Measurements from ENCODE around the gene CALN1.

The CALN1 gene

DNA sequence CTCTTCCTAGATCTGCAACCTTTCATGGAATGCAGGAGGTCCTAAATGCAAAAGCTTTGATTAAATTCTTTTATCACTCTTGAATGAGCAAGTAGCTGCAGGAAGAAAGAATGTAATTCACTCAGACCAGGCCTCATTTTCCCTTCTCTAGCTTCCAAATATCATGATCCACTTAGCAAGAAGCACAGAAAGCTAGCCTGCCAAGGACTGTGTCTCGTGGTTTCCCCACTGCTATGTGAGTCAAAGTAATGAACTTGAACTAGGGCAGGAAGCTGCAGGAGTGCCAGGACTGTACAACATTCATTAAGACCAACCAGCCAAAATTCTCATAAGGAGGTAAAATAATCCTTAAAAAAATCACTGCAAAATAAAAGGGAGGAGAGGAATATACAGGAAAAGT lies 379.2 kb downstream of the CALN1 start:
- Histone ChIP-seq H3K4me2 (no peak overlapping the region), H4K20me1 (no peaks in the 10 kb centered on the region), H3K4me3 (no peak overlapping the region), H3K4me1 (peaks cover 9% of the 10 kb centered on the region; the same call in 1 of the 2 replicates), H3K36me3 (no peaks in the 10 kb centered on the region), H3K9ac (no peak overlapping the region), H3K27me3 (no peaks in the 10 kb centered on the region), H3K27ac (no peak overlapping the region; the same call in 1 of the 2 replicates), H3K9me3 (peaks cover 20% of the 10 kb centered on the region)
- no peak for TF ChIP-seq Cebpa-rat (IDR thresholded peaks at IDR 0.05)

DNA sequence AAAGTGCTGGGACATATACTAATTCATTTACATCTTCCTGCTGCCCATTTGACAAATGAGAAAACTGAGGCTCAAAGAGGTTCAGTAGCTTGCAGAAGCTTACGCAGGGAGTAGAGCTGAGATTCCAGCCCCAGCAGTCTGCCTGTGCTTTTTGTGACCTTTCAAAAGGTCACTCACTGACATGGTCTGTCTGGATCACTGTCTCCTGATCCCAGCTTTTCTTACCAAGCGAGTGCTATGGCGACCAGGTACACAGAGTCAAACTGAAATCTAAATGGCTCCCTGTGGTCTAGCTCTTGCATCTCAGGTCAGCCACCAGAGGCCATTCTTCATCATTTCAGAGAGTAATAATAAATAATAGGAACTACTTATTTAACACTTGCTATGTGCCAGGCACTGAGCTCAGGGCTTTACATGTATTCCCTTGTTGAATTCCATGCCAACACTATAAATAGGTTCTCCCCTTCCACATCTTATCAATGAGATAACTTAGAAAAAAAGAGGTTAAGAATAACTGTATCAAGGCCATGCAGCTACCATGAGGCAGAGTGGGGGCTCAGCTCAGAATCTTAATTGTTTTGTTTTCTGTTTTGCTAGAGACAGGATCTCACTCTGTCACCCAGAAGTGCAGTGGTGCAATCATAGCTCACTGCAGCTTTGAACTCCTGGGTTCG lies 381.0 kb downstream of the CALN1 start:
- Histone ChIP-seq H3K36me3 (no peaks in the 10 kb centered on the region), H3K9ac (no peak overlapping the region), H3K4me3 (no peak overlapping the region), H3K27ac (no peak overlapping the region), H3K4me1 (peaks cover 9% of the 10 kb centered on the region; the same call in 1 of the 2 replicates), H4K20me1 (no peaks in the 10 kb centered on the region), H3K9me3 (peaks cover 2% of the 10 kb centered on the region; the same call in 1 of the 2 replicates), H3K27me3 (no peaks in the 10 kb centered on the region), H3K4me2 (no peak overlapping the region)
- no peak for TF ChIP-seq Cebpa-rat (IDR thresholded peaks at IDR 0.05)

DNA sequence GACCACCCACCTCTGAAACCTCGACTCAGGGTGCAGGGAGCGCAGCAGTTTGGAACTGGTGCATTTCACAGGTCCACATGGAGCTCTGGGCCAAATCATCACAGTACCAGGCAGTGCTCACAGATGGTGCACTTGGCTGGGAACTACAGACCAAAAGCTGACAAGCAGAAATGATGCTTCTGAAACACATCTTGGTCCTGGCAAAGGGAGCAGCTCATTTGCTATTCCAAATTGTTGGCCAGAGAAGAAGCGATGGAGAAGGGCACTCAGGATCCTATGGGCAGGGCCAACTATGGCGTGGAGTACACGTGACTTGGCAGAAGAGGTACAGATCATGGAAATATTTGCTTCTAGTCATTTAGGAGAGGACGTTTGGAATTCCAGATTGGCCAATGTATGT lies 383.9 kb downstream of the CALN1 start:
- no peak overlapping the region for H3K27ac ChIP-seq
- no peak overlapping the region for H3K4me2 ChIP-seq
- H3K9me3 ChIP-seq, result no peaks in the 10 kb centered on the region
- no peaks in the 10 kb centered on the region for H3K27me3 ChIP-seq
- H3K9ac ChIP-seq, result no peak overlapping the region
- no peaks in the 10 kb centered on the region for H4K20me1 ChIP-seq
- no peak overlapping the region for H3K4me3 ChIP-seq
- no peaks in the 10 kb centered on the region for H3K36me3 ChIP-seq
- no peak for TF ChIP-seq Cebpa-rat (IDR thresholded peaks at IDR 0.05)
- no peaks in the 10 kb centered on the region for H3K4me1 ChIP-seq

- no peak for TF ChIP-seq Cebpa-rat (IDR thresholded peaks at IDR 0.05)
- H3K4me2 ChIP-seq, result no peak overlapping the region
Observed at GRCh38 chr7:72025381-72025960, 386.7 kb downstream of the CALN1 start.

DNA sequence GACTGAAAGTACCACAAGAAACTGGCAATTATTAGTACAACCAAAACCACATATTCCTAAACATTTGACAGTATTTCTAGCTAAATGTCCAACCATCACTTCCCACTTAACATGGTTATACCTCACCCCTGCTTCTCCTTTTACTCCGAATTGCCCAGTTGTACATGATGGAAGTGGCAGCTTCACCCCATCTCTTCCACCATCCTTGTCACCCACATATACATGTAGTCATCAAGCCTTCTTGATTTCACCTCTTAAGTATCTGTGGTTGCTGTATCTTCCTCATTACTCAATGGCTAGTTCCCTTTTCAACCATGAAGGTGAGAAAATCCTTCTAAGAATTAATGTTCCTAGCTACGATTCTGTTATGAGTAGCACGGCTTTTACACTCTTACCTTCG lies 388.2 kb downstream of the CALN1 start:
- Histone ChIP-seq H3K4me3 (no peak overlapping the region), H3K4me1 (no peaks in the 10 kb centered on the region), H3K36me3 (no peaks in the 10 kb centered on the region), H3K27ac (no peak overlapping the region), H3K9me3 (peaks cover 4% of the 10 kb centered on the region; the same call in 1 of the 2 replicates), H3K9ac (no peak overlapping the region), H3K27me3 (no peaks in the 10 kb centered on the region), H3K4me2 (no peak overlapping the region), H4K20me1 (no peaks in the 10 kb centered on the region)
- no peak for TF ChIP-seq Cebpa-rat (IDR thresholded peaks at IDR 0.05)

More at GRCh38 chr7:72025381-72025960, 386.7 kb downstream of the CALN1 start:
- no peaks in the 10 kb centered on the region for H3K27me3 ChIP-seq
- no peaks in the 10 kb centered on the region for H3K9me3 ChIP-seq
- no peak overlapping the region for H3K27ac ChIP-seq
- no peaks in the 10 kb centered on the region for H4K20me1 ChIP-seq
- H3K4me3 ChIP-seq, result no peak overlapping the region
- H3K36me3 ChIP-seq, result no peaks in the 10 kb centered on the region
- H3K9ac ChIP-seq, result no peak overlapping the region
- H3K4me1 ChIP-seq, result no peaks in the 10 kb centered on the region

GRCh38 chr7:72021716-72022115 lies 390.4 kb downstream of the CALN1 start:
- no peak overlapping the region for H3K4me2 ChIP-seq
- no peaks in the 10 kb centered on the region for H3K27me3 ChIP-seq
- no peaks in the 10 kb centered on the region for H3K36me3 ChIP-seq
- TF ChIP-seq Cebpa-rat (IDR thresholded peaks at IDR 0.05), result no peak
- no peaks in the 10 kb centered on the region for H3K4me1 ChIP-seq
- H3K27ac ChIP-seq, result no peak overlapping the region
- H4K20me1 ChIP-seq, result no peaks in the 10 kb centered on the region
- H3K4me3 ChIP-seq, result no peak overlapping the region
- H3K9ac ChIP-seq, result no peak overlapping the region
- H3K9me3 ChIP-seq, result peaks cover 4% of the 10 kb centered on the region; the same call in 1 of the 2 replicates

GRCh38 chr7:72020311-72020710 lies 391.8 kb downstream of the CALN1 start:
- H3K9ac ChIP-seq, result no peak overlapping the region
- no peaks in the 10 kb centered on the region for H3K27me3 ChIP-seq
- H3K27ac ChIP-seq, result no peak overlapping the region
- no peak overlapping the region for H3K4me3 ChIP-seq
- no peaks in the 10 kb centered on the region for H3K4me1 ChIP-seq
- H3K36me3 ChIP-seq, result no peaks in the 10 kb centered on the region
- no peak for TF ChIP-seq Cebpa-rat (IDR thresholded peaks at IDR 0.05)
- peaks cover 4% of the 10 kb centered on the region; the same call in 1 of the 2 replicates for H3K9me3 ChIP-seq
- no peaks in the 10 kb centered on the region for H4K20me1 ChIP-seq
- H3K4me2 ChIP-seq, result no peak overlapping the region

DNA sequence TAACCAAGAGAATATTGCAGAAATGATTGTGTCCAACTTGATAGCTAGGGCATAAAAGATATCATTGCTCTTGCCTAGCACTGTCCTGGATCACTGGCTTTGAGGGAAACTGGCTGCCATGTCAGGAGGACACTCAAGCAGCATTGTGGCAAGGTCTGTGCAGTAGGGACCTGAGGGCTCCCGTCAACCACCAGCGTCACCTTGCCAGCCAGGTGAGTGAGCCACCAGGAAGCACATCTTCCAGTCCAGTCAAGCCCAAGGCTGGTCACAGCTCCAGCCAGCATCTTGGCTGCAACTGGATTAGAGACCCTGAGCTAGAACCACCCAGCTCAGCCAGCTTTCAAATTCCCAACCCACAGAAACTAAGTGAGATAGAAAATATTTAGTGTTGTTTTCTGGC lies 392.7 kb downstream of the CALN1 start:
- TF ChIP-seq Cebpa-rat (IDR thresholded peaks at IDR 0.05), result no peak
- Histone ChIP-seq H3K27ac (no peak overlapping the region), H4K20me1 (no peaks in the 10 kb centered on the region), H3K4me3 (no peak overlapping the region), H3K9me3 (peaks cover 4% of the 10 kb centered on the region; the same call in 1 of the 2 replicates), H3K27me3 (no peaks in the 10 kb centered on the region), H3K36me3 (no peaks in the 10 kb centered on the region), H3K4me2 (no peak overlapping the region), H3K4me1 (no peaks in the 10 kb centered on the region), H3K9ac (no peak overlapping the region)

- H3K36me3 ChIP-seq, result no peaks in the 10 kb centered on the region
Observed at GRCh38 chr7:72017756-72018155, 394.4 kb downstream of the CALN1 start.

DNA sequence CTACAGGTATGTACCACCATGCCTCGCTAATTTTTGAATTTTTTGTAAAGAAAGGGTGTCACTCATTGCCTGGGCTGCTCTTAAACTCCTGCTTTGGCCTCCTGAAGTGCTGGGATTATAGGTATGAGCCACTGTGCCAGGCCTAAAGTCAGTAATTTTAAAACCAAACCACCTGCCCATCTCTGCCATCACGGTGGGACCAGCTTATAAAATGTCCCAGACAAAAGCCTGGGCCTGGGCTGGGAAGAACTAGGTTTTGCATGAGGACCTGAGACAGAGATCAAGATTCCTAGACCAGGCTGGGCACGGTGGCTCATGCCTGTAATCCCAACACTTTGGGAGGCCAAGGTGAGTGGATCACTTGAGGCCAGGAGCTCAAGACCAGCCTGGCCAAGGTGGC lies 395.6 kb downstream of the CALN1 start:
- peaks cover 4% of the 10 kb centered on the region; the same call in 1 of the 2 replicates for H3K9me3 ChIP-seq
- no peak overlapping the region for H3K27ac ChIP-seq
- no peak overlapping the region for H3K4me3 ChIP-seq
- no peaks in the 10 kb centered on the region for H3K4me1 ChIP-seq
- H3K27me3 ChIP-seq, result no peaks in the 10 kb centered on the region
- H3K36me3 ChIP-seq, result no peaks in the 10 kb centered on the region
- no peak overlapping the region for H3K4me2 ChIP-seq
- H4K20me1 ChIP-seq, result no peaks in the 10 kb centered on the region
- H3K9ac ChIP-seq, result no peak overlapping the region
- no peak for TF ChIP-seq Cebpa-rat (IDR thresholded peaks at IDR 0.05)

More at GRCh38 chr7:72017756-72018155, 394.4 kb downstream of the CALN1 start:
- Histone ChIP-seq H3K9me3 (peaks cover 4% of the 10 kb centered on the region; the same call in 1 of the 2 replicates), H3K4me3 (no peak overlapping the region), H3K9ac (no peak overlapping the region), H3K27me3 (no peaks in the 10 kb centered on the region), H3K27ac (no peak overlapping the region), H3K4me1 (no peaks in the 10 kb centered on the region), H4K20me1 (no peaks in the 10 kb centered on the region), H3K4me2 (no peak overlapping the region)
- no peak for TF ChIP-seq Cebpa-rat (IDR thresholded peaks at IDR 0.05)

Data from BLaER1 (cell line).